ENCODE measurements around the gene APOBEC3G.

Gene APOBEC3G

DNA sequence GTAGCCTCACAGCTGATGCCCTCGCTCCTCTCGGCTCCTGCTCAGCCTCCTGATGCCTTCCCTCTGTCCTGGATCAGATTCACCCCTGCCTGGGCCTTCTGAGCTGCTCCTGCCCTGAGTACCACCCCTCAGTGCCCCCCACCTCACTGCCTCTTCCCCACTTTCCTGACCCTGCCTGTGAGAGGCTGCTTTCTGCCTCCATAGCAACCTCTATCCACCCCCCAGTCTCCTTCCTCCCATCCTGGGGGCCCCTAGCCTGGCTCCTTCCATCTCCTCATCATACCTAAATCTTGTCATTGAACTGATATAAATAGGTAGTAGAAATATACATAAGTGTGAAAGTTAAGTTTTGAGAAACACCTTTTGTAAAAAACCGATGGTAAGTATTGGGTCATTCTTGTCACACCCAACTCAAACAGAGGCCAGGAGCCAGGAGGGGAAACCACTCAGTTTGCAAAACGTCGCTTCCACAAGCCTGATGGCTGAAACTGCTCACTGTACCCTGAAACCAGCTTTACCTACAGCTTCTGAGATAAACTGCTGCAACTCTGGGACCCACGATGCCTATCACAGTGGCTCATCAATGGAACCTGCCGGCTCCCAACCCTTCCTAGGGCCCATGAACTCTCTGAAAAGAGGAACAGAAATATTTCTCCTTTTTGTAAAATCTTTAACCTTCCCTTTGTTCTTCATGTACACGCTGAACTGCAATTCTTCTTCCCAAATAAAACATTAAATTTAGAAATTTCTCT, 15.2 kb downstream of the APOBEC3G start:
- FAIRE-seq = no peak

DNA sequence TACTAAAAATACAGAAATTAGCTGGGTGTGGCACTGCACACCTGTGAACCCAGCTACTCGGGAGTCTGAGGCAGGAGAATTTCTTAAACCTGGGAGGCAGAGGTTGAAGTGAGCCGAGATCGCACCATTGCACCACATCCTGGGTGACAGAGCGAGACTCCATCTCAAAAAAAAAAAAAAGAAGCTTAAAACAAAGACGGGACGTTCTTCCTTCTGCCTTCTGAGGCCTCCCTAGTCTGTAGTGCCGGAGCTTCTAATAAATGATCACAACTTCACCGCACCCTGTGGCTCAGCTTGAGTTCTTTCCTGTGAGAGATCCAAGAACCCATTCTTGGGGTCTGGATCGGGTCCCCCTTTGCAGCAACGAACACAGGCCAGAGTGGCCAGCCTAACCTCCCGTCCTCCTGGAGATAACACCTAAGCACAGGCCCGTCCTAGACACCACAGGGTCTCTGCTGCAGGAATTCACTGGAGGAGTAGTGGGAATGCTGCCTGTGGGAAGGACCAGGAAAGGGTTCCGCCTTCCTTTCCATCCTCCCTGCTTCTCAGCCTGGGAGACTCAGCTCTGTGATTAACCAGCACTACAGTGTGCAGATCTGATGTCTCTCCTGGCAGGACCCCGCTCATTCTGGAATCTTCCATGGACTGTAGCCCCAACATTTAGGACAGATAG, 17.8 kb downstream of the APOBEC3G start:
- no peak for FAIRE-seq

DNA sequence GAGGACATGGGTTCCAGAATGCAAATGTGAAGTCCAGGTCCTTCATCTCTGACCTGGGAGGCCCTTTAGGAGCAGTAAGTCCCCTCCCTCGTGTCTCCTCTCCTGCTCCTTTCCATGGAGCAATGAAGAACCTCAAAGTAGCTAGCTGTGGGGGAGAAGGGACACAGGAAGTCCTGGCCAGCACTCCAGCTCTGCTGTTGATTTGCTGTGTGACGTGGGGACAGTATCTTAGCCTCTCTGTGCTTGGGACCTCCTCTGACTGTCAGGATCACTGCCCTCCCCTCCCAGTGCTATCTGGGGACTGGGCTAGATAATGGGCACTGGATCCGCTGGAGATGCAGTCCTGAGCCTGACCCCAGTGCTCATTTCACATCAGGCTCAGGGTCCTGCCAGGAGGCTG, 18.9 kb downstream of the APOBEC3G start:
- FAIRE-seq = no peak

DNA sequence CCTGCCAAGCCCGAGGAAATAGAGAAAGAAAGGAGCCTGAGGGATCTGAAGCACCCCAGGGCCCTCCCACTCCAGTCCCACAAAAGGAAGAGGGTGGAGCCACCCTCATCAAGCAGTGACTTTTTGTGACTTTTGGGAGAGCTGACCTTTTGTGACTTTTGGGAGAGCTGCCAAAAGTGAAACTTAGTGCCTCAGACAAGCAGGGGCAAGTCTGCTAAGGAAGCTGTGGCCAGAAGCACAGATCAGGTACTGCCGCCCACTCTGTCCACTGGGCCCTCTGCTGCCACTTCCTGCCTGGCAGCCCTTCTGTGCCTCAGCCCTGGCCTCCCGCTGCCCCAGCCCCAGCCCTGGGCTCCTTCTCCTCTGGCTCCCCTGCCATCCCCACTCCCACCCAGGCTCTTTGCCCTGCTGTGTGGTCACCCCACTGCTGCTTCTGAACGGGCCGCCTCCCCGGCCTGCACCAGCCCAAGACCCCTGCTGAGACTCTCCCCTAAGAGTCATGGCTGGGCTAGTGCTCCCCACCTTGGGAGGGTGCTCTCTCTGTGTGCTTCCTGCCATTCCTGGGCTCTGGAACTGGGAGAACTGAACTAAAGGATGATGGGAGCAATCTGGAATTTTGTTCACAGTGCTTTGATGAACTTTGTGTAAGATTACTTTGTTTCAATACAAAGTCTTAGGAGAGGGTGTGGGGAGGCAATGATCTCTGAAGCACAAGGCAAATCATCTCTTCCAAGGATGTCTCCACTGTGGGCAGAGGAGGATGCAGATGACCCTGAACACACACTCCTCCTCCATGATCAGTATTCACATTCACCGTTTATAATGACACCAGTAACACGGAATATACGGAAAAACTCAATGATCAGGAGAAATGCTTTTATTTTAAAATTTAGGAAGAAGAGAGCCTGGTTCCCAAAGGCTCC, 20.3 kb downstream of the APOBEC3G start, which contains the start of gene APOBEC3H:
TSS of gene APOBEC3H (plus strand) at position 147 of the 923 bp plus-strand sequence. CDS start 3,035 bp downstream, outside the sequence.
- FAIRE-seq = no peak

DNA sequence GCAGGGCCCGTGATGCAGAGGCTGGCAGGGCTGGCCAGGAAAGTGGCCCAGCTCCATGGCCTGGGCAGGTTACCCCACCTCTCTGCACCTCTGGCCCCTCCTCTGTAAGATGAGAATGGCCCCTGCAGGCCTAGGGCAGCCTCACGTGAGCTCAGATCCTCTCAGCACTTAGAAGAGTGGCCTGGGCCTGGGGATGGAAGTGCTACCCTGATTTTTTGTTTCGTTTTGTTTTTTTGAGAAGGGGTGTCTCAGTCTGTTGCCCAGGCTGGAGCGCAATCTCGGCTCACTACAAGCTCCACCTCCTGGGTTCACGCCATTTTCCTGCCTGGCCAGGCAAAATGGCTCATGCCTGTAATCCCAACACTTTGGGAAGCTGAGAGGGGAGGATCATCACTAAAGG, 21.0 kb downstream of the APOBEC3G start:
- FAIRE-seq = no peak

DNA sequence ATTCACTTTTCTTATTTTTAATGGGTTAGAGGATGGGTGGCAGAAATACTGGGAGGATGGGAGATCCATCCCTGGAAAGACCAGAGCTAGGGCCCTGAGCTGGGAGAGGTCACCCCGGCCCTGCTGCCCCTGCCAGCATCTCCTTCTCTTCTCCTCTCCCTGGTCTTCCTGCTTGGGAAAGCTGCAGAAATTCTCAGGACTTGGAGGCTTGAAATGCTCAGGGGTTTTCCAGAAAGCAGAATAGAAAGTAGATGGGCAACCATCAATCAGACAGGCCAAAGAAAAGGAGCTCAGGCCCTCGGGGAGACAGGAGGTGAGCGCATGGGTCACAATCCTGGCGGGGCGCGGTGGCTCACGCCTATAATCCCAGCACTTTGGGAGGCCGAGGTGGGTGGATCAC, 21.5 kb downstream of the APOBEC3G start:
- FAIRE-seq = no peak

DNA sequence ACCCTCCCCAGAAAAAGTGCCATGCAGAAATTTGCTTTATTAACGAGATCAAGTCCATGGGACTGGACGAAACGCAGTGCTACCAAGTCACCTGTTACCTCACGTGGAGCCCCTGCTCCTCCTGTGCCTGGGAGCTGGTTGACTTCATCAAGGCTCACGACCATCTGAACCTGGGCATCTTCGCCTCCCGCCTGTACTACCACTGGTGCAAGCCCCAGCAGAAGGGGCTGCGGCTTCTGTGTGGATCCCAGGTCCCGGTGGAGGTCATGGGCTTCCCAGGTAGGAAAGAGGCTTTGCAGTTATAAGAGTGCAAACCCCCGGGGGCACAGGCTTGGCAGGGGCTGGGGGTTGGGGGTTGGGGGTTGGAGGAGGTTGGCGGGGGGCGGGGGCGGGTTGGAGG, 24.2 kb downstream of the APOBEC3G start:
- no peak for FAIRE-seq

DNA sequence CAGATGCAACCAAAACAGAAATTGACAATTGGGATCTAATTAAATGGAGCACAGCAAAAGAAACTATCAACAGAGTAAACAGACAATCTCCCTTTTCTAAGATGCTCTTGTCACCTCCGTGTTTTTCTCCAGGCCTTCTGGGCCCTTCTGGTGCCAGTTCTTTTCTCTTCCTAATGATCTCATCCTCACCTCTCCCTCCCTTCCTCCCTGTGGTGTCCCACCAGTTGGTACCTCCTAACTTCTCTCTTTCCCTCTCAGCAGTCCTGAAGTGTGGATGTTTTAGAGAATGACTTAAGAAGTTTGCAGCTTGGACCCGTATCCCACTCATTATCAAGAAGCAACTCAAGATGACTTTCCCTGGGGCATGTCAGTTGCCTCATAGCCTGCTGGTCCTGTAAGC, 26.4 kb downstream of the APOBEC3G start:
- no peak for FAIRE-seq

DNA sequence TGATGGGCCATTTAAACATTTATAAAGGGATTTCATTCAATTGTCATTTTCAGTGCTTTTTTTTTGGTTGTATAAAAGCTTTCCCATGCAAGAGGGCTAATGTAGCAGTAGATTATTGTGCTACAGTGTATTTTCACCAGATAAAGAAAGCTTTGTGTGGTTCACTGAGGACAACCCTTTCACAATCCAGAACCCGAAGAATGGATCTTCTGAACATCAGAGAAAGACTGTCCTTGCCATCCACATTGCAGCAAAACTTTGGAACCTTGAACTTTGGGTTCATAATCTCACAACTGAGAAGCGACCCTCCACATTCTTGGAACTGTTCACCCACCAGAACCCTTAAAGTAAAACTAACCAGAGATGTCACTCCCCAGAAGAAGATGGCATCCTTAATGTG, 29.3 kb downstream of the APOBEC3G start:
- no peak for FAIRE-seq

DNA sequence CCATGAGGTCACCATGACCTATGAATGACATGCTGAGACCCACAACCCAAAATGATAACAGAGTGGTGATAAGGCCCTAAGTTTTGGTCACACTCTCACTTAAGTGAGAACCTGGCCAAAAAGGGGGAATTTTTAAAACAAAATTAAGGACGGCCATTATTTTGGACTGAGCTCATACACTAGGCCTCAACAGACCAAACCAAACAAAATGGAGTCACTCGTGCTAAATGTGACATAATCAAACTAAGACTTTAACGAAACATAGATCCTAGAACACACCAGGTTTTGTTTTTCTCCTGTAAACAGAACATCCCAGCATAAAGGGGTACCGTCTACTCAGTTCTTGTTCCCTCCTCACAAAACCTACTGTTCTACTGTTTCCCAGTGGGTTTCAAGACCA, 31.4 kb downstream of the APOBEC3G start:
- no peak for FAIRE-seq

DNA sequence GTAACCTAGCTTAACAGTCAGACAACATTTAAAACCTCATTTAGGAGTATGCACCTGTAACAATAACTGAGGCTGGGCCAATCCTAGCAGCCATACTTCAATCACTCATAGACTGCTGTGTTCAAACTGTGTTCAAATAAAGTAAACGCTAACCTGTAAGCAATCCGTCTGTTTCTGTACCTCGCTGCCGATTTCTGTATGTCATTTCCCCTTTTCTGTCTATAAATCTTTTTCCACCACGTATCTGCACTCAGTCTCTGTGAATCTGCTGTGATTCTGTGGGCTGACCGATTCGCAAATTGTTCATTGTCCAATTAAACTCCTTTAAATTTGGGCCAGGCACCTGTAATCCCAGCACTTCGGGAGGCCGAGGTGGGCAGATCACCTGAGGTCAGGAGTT, 32.3 kb downstream of the APOBEC3G start:
- no peak for FAIRE-seq

DNA sequence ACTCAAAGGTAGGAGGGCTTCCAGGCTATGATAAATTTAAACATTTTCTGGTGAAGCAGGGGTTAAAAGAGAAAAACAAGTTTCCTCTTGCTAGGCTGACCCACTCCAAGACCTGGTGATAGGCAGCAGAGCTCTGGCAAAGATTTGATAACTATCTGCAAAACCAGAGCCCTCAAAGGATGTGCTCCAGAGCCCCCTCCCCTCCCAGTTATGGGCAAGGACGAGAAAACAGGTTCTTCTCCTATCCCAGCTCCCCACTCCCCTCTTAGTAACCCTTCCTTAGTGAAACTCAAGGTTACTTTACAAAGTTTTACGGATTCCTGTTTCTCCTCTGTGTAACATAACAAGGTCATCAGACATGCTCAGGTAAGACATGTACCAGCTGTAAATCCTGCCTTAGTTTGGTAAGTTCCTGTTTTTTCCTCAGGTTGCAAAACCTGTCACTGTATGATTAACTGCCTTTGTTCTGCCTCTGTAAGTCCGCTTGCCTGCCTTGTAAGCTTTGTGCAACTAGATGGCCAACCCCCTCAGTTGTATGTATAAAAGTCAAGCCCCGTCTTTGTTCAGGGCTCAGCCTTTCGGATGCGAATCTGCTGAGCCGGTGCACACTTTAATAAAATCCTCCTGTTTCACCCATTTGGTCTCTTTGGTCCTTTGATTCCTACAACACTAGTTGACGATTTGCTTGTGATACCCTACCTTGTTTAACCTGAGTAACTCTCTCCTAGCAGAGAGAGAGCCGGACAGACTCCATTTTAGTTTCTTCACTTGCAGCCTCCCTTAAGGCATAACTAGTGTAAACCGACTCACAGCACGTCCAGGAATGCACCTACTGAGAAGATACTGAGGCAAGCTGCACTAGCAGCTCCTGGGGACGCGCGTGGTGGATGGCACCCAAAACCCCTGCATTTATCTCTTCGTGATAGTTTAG, 33.8 kb downstream of the APOBEC3G start:
- FAIRE-seq = no peak

DNA sequence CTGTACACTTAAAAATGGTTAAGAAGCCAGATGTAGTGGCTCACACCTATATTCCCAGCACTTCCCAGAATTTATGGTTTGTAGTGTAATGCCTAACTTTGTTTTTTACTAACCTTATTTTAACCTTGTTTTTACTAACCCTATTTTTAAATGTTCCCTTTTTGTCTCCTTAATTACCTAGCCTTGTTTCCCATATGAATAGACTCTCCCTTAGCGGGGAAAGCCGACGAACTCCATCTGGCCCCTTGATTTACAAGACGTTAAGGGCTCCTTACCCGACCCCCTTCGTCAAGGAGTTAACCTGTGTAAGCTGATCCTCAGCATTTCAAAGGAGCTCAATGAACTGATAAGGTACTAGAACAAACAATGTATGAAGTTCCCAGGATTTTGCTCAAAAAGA, 37.0 kb downstream of the APOBEC3G start:
- no peak for FAIRE-seq

DNA sequence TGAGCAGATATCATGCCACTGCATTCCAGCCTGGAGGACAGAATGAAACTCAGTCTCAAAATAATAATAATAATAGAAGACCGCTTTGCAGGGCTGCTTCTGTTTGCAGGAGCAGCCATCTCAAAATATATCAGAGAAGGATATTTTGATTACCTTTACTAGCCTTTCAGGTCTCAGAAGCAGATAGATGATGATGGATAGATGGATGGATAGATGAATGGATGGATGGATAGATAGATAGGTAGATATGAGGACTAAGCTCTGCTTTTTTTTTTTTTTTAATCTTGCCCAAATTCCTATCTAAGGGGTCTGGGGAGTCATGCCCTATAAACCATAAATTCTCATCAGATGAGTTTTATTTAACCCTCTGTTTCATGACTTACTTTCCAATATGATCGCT, 38.5 kb downstream of the APOBEC3G start:
- no peak for FAIRE-seq

DNA sequence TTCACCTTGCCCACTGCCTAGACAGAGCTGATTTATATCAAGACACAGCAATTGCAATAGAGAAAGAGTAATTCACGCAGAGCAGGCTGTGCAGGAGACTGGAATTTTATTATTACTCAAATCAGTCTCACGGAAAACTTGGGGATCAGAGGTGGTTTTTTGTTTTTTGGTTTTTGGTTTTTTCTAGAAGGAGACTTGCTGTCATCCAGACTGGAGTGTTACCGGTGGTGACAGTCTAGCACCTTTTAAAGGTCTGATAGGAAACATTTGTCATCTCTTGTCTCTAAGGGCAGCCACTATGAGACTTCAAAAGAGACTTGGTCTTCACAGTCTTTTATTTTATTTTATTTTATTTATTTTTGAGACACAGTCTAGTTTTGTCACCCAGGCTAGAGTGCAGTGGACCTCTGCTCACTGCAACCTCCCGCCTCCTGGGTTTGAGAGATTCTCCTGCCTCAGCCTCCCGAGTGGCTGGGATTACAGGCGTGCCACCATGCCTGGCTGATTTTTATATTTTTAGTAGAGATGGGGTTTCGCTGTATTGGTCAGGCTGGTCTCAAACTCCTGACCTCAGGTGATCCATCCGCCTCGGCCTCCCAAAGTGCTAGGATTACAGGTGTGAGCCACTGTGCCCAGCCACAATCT, 39.0 kb downstream of the APOBEC3G start:
- FAIRE-seq = no peak

DNA sequence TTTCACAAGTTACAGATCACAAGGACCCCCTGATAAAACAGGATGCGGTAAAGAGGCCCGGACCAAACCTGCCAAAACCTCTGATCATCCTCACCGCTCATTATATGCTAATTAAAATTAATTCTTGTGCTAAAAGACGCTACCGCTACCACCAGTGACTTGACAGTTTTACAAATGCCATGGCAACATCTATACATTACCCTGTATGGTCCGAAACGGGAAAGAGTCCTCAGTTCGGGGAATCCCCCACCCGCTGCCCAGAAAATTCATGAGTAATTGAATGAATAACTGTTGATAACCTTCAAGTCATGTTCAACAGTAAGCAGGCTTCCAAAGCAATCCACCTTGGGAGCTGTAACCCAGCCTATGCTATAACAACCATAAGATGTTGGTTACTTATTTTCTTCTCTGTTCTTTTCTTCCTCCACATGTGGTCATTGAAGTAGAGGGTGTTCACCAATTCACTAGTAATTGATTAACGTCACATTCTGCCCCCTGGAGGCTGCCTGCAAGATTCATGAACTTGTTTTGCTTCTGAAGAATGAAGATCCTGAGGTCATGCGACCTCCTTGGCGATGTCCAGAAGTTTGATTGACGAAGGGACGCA, 40.6 kb downstream of the APOBEC3G start:
- no peak for FAIRE-seq

DNA sequence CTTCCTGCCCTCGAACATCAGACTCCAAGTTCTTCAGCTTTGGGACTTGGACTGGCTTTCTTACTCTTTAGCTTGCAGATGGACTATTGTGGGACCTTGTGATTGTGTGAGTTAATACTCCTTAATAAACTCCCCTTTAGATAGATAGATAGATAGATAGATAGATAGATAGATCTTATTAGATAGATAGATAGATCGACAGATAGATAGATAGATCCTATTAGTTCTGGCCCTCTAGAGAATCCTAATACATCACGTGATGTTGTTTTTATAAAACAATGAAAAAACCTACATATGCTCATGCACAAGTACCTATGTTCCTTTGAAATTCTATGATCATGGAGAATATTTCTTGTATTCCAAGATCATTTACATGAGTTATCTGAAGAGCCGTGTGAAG, 43.9 kb downstream of the APOBEC3G start:
- no peak for FAIRE-seq

DNA sequence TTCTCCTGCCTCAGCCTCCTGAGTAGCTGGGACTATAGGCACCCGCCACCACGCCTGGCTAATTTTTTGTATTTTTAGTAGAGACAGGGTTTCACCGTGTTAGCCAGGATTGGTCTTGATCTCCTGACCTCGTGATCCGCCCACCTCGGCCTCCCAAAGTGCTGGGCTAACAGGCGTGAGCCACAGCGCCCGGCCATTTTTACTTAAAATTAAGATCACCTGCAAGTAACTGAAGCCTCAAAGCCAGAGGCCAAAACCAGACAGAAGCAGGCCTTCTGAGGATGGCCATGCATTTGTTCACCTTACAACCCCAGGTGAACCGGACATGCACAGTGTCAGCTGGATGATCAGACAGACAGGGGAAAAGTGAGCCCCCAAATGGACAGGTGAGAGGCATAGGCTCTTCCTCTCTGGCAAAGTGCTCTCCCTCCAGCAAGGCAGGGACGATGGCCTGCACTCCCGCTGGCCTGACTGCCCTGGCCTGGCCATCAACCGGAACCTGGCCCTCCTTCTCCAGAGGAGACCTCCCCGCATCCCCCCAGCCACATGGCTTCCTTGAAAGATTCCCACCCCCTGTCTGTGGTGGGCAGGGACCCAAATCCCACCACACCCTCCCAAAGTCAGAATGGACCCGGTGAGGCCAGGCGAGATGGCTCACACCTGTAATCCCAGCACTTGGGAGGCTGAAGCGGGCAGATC, 45.8 kb downstream of the APOBEC3G start:
- FAIRE-seq = no peak

DNA sequence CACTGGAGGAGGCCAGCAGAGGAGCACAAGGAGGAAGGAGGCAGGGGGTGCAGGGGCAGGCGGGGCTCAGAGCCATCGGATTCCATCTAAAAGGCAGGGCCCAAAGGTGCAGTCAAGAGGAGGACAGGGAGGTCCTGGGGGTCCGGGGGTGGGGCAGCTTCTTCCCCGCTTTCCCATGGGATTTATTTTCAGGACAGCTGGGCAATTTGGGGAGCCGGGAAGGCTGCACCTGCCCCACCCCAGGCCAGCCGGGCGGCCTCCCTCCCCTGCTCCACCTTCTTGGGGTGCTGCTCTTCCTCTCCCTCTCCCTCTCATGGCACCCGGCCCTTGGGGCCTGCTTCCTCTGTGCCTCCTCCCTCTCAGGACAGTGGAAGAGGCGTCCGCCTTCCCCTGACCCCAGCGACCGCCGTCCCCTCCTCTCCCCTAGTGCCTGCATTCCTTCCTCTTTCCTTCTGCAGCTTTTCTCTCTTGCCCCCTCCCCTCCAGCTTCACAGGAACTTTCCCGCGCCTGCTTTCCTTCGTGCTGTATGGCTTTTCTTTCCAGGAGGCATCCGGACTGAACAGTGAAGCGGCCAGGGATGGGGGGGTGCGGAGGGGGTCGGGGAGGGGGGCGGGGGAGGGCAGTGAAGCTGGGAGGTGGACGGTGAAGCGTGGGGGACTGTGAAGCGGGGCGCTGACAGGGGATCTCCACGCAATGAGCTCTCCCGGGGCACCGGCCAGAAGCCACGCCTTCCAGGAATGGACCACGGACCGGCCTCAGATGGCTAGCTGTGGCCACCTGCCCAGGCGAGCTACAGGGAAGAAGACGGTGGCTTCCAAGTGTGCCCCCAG, 46.9 kb downstream of the APOBEC3G start:
- no peak for FAIRE-seq

DNA sequence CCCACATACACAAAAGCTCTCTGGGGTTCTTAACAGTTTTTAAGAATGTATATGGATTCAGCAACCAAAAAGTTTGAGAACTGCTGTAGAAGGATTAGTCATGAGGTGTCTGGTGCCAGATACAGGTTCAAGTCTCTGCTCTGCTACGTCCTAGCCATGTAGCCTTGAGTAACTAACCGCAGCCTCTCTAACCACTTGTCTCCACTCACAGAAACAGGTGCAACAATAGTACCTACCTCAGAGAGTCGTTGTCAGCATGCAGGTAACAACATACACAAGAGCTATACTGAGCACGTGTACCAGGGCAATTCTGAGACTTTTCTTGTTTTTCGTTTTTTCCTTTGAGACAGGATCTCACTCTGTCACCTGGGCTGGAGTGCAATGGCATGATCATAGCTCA, 48.5 kb downstream of the APOBEC3G start:
- FAIRE-seq = no peak

Data from TTC549 (cell line).